DOHH2 (cell line): ENCODE data around the gene PPT2.

Experiments used
- H3F3A ChIP-seq: fragments of 200-600 bp; sonication (generic), shearing (Covaris generic); 2 replicates; pipeline ENCODE4 v1.6.0; 2016; ENCODE audit warnings: antibody characterized with exemption, mild to moderate bottlenecking; ENCODE audit not compliant: control insufficient read depth, insufficient read depth
- H3K27ac ChIP-seq: fragments of 200-600 bp; sonication (generic); 2 replicates; pipeline ENCODE4 v1.5.1; 2014; ENCODE audit warnings: low read depth, mild to moderate bottlenecking, low read length, moderate library complexity
- H3K27me3 ChIP-seq: fragments of 200-600 bp; sonication (generic); 2 replicates; pipeline ENCODE4 v1.6.1; 2014; ENCODE audit warnings: mild to moderate bottlenecking, low read length, mixed read lengths; ENCODE audit not compliant: control insufficient read depth
- H3K36me3 ChIP-seq: fragments of 200-600 bp; sonication (generic); 2 replicates; pipeline ENCODE4 v1.6.1; 2014; ENCODE audit warnings: mild to moderate bottlenecking, low read length, moderate library complexity, mixed read lengths; ENCODE audit not compliant: control insufficient read depth
- H3K4me1 ChIP-seq: fragments of 200-600 bp; sonication (generic); 2 replicates; pipeline ENCODE4 v1.6.1; 2014; ENCODE audit warnings: mild to moderate bottlenecking, low read length, mixed read lengths; ENCODE audit not compliant: control insufficient read depth
- H3K4me2 ChIP-seq: fragments of 200-600 bp; sonication (generic); 2 replicates; pipeline ENCODE4 v1.6.0; 2014; ENCODE audit warnings: mild to moderate bottlenecking, low read length, moderate library complexity
- H3K4me3 ChIP-seq: fragments of 200-600 bp; sonication (generic); 2 replicates; pipeline ENCODE4 v1.5.1; 2014; ENCODE audit warnings: mild to moderate bottlenecking, low read length, mixed read lengths
- H3K79me2 ChIP-seq: fragments of 200-600 bp; sonication (generic); 2 replicates; pipeline ENCODE4 v1.6.1; 2014; ENCODE audit warnings: mild to moderate bottlenecking, low read length, mixed read lengths; ENCODE audit not compliant: control insufficient read depth
- H3K9me2 ChIP-seq: fragments of 200-600 bp; sonication (generic); replicated peaks from 2 replicates; pipeline ENCODE4 v1.6.1; 2014; ENCODE audit warnings: mild to moderate bottlenecking, low read length, mixed read lengths; ENCODE audit not compliant: control insufficient read depth
- H3K9me3 ChIP-seq: fragments of 200-600 bp; sonication (generic); 2 replicates; pipeline ENCODE4 v1.6.1; 2014; ENCODE audit warnings: antibody characterized with exemption, low read length, mixed read lengths; ENCODE audit not compliant: control insufficient read depth, insufficient read depth
- H4K20me1 ChIP-seq: fragments of 200-600 bp; sonication (generic); 2 replicates; pipeline ENCODE4 v1.6.0; 2014; ENCODE audit warnings: low read depth, mild to moderate bottlenecking, antibody characterized with exemption, low read length, moderate library complexity; ENCODE audit not compliant: control insufficient read depth, insufficient read depth
- CTCF ChIP-seq: fragments of 200-600 bp; sonication (generic); IDR thresholded peaks from one replicate; pipeline ENCODE4 v1.5.1; 2014; ENCODE audit warnings: antibody characterized with exemption, mild to moderate bottlenecking, low read depth, low read length; ENCODE audit not compliant: poor library complexity, severe bottlenecking
- EZH2phosphoT487 ChIP-seq: fragments of 200-600 bp; sonication (generic); IDR thresholded peaks from 2 replicates; pipeline ENCODE4 v1.6.1; 2017; ENCODE audit warnings: borderline replicate concordance, mild to moderate bottlenecking, antibody characterized with exemption, low read length, moderate library complexity, mixed read lengths

PPT2 gene

DNA sequence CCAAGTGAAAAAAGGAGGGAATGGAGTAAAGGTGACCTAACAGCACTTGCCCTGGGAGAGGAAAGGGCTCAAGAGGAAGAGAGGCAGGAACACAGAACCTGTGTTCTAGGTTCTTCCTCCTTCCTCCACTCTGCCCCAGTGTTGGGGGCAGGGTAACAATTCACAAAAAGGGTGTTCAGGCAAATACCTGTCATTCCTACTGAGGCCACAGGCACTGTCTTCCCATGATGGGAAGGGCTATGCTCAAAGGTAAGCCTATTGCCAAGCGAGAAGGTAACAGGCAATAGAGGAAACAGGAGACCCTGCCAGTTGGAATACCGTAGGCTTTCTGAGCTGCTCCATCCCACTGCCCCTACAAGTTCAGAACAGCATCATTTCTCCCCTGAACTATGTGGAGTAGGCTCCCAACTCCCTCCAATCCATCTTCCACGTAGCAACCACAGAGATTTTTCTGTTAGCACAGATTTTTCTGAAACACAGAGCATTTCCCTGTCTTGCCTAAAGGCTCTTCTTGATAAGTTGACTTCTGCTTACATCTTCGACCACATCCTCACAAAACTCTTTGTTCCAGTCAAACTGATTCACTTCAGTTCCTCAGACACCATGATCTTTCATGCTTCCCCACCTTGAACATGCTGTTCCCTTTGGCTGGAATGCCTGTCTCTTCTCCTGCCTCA, 19.2 kb downstream of the PPT2 start:
- TF ChIP-seq EZH2phosphoT487: no peak
- no peak for TF ChIP-seq CTCF
- Histone ChIP-seq H3K4me3 (no peak overlapping the region), H3F3A (peaks cover 15% of the 10 kb centered on the region), H3K79me2 (peaks cover 30% of the 10 kb centered on the region), H3K9me3 (no peaks in the 10 kb centered on the region), H3K36me3 (peaks cover 24% of the 10 kb centered on the region), H3K4me1 (peaks cover 42% of the 10 kb centered on the region), H3K27ac (no peak overlapping the region), H3K27me3 (no peaks in the 10 kb centered on the region), H3K9me2 (no peaks in the 10 kb centered on the region), H4K20me1 (no peaks in the 10 kb centered on the region), H3K4me2 (no peak overlapping the region)

DNA sequence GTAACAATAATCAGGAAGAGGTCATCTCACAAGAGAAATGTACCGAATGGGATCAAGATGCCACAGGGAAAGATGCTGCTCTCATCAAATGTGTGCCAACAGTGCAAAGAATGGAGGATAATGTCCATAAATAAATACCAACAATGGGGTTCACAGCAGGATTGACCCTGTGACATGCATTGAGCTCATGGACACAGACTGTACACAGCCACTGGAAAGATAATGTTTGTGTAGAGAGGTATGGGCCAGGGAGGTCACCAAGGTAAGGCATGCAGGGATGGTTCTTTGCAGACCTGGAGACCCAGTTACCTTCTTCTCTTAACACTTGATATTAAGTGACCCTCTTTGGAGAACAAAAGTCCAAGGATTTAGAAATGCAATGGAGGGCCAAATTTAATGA, 20.5 kb downstream of the PPT2 start:
- H3K4me3 ChIP-seq: peak overlapping the region; percentile 85
- H3F3A ChIP-seq: peaks cover 15% of the 10 kb centered on the region
- no peaks in the 10 kb centered on the region for H3K9me3 ChIP-seq
- no peaks in the 10 kb centered on the region for H4K20me1 ChIP-seq
- H3K27ac ChIP-seq: no peak overlapping the region
- no peaks in the 10 kb centered on the region for H3K9me2 ChIP-seq
- H3K36me3 ChIP-seq: peaks cover 24% of the 10 kb centered on the region
- no peaks in the 10 kb centered on the region for H3K27me3 ChIP-seq
- peak overlapping the region; percentile 99 for H3K4me2 ChIP-seq
- H3K4me1 ChIP-seq: peaks cover 41% of the 10 kb centered on the region
- peaks cover 40% of the 10 kb centered on the region for H3K79me2 ChIP-seq
- TF ChIP-seq CTCF (no peak), EZH2phosphoT487 (no peak)

GRCh38 chr6:32175322-32175710, 21.4 kb downstream of the PPT2 start:
- H3K4me1 ChIP-seq: peaks cover 49% of the 10 kb centered on the region
- H3K4me3 ChIP-seq: peak overlapping the region; percentile 85
- H3K27me3 ChIP-seq: no peaks in the 10 kb centered on the region
- H3K9me3 ChIP-seq: no peaks in the 10 kb centered on the region
- H3K4me2 ChIP-seq: peak overlapping the region; percentile 99
- H3F3A ChIP-seq: peaks cover 15% of the 10 kb centered on the region
- no peaks in the 10 kb centered on the region for H4K20me1 ChIP-seq
- peaks cover 48% of the 10 kb centered on the region for H3K79me2 ChIP-seq
- H3K36me3 ChIP-seq: peaks cover 24% of the 10 kb centered on the region
- H3K27ac ChIP-seq: no peak overlapping the region; the same call in 1 of the 2 replicates
- no peak for TF ChIP-seq CTCF
- H3K9me2 ChIP-seq: no peaks in the 10 kb centered on the region
